ENCODE results near the gene OXLD1. TPM values are rescaled to one million over a fixed set of nuclear protein-coding genes. Genes with fewer than 3 reads are reported as not detected.

Gene OXLD1
- total RNA-seq, 1 experiment from 2014 or later: 36.1 TPM

- peaks cover 6% of the 10 kb centered on the region for H3K27me3 ChIP-seq (replicated peaks; ENCODE audit: insufficient read depth, low read depth, low read length, poor library complexity)
- ChIA-PET POLR2A (ENCODE audit: low non-redundant PET) (interaction anchor here (0.6 kb wide), 1 partner anchor 12 kb away, joined by 3 read pairs; no protein-coding TSS in a partner anchor), CTCF (no interaction called here)
- no peak overlapping the region for H3K4me3 ChIP-seq (ENCODE audit: low read depth, low read length, poor library complexity, severe bottlenecking)
- no peak for DNase-seq (ENCODE audit: low spot score)
- TF ChIP-seq EZH2 (IDR thresholded peaks at IDR 0.05; ENCODE audit: borderline replicate concordance, low read depth, low read length, poor library complexity, severe bottlenecking) (no peak), CTCF (conservative IDR thresholded peaks at IDR 0.05; ENCODE audit: low read depth, low read length) (no peak)
- BruUV-seq (replicated peaks): no TSS peak
- no peaks in the 10 kb centered on the region for H3K9me3 ChIP-seq (ENCODE audit: low read depth, low read length, poor library complexity, severe bottlenecking)
- H3K4me1 ChIP-seq (ENCODE audit: insufficient read depth, low read length, poor library complexity, severe bottlenecking): no peaks in the 10 kb centered on the region
- H3K27ac ChIP-seq (ENCODE audit: low read depth, low read length, poor library complexity, severe bottlenecking): no peak overlapping the region
- intact Hi-C loops (cut with micrococcal nuclease; ENCODE audit: unreplicated experiment): no loop called here
- H3K36me3 ChIP-seq (ENCODE audit: insufficient read depth, low read length, poor library complexity, severe bottlenecking): no peaks in the 10 kb centered on the region
Observed at GRCh38 chr17:81648013-81648706, 18.2 kb downstream of the OXLD1 start.

- intact Hi-C loops (cut with micrococcal nuclease; ENCODE audit: unreplicated experiment): no loop called here
- Histone ChIP-seq H3K9me3 (ENCODE audit: low read depth, low read length, poor library complexity, severe bottlenecking) (no peaks in the 10 kb centered on the region), H3K4me1 (ENCODE audit: insufficient read depth, low read length, poor library complexity, severe bottlenecking) (no peaks in the 10 kb centered on the region), H3K36me3 (ENCODE audit: insufficient read depth, low read length, poor library complexity, severe bottlenecking) (no peaks in the 10 kb centered on the region), H3K4me3 (ENCODE audit: low read depth, low read length, poor library complexity, severe bottlenecking) (no peak overlapping the region), H3K27ac (ENCODE audit: low read depth, low read length, poor library complexity, severe bottlenecking) (no peak overlapping the region), H3K27me3 (replicated peaks; ENCODE audit: insufficient read depth, low read depth, low read length, poor library complexity) (peaks cover 6% of the 10 kb centered on the region)
- BruUV-seq (replicated peaks): no TSS peak
- TF ChIP-seq EZH2 (IDR thresholded peaks at IDR 0.05; ENCODE audit: borderline replicate concordance, low read depth, low read length, poor library complexity, severe bottlenecking): no peak
- no peak for TF ChIP-seq CTCF (conservative IDR thresholded peaks at IDR 0.05; ENCODE audit: low read depth, low read length)
- DNase-seq (ENCODE audit: low spot score): no peak
- ChIA-PET CTCF (no interaction called here), POLR2A (ENCODE audit: low non-redundant PET) (no interaction called here)
Observed at GRCh38 chr17:81647640-81648012, 18.8 kb downstream of the OXLD1 start.

GRCh38 chr17:81646869-81647600 is 19.4 kb downstream of the OXLD1 start:
- Histone ChIP-seq H3K4me3 (ENCODE audit: low read depth, low read length, poor library complexity, severe bottlenecking) (no peak overlapping the region), H3K9me3 (ENCODE audit: low read depth, low read length, poor library complexity, severe bottlenecking) (no peaks in the 10 kb centered on the region), H3K36me3 (ENCODE audit: insufficient read depth, low read length, poor library complexity, severe bottlenecking) (no peaks in the 10 kb centered on the region), H3K27ac (ENCODE audit: low read depth, low read length, poor library complexity, severe bottlenecking) (no peak overlapping the region), H3K27me3 (replicated peaks; ENCODE audit: insufficient read depth, low read depth, low read length, poor library complexity) (peaks cover 6% of the 10 kb centered on the region), H3K4me1 (ENCODE audit: insufficient read depth, low read length, poor library complexity, severe bottlenecking) (no peaks in the 10 kb centered on the region)
- POLR2A ChIA-PET (ENCODE audit: low non-redundant PET): interaction anchor here (0.6 kb wide), 1 partner anchor 95 kb away, joined by 4 read pairs; the partner anchor contains the start of gene FAAP100
- TF ChIP-seq CTCF (conservative IDR thresholded peaks at IDR 0.05; ENCODE audit: low read depth, low read length) (no peak), EZH2 (IDR thresholded peaks at IDR 0.05; ENCODE audit: borderline replicate concordance, low read depth, low read length, poor library complexity, severe bottlenecking) (no peak)
- DNase-seq (ENCODE audit: low spot score): no peak
- CTCF ChIA-PET: no interaction called here
- no TSS peak for BruUV-seq (replicated peaks)
- intact Hi-C loops (cut with micrococcal nuclease; ENCODE audit: unreplicated experiment): no loop called here

Measured in A673 (cell line).